K562 (cell line): ENCODE data around the gene HSDL1. TPM values are rescaled to one million over a fixed set of nuclear protein-coding genes. Genes with fewer than 3 reads are reported as not detected.

Experiments
- ATAC-seq: fragments of 200-7000 bp; cut with Tn5 transposase; 3 replicates; pipeline ENCODE4 v1.9.1; 2020; ENCODE audit warnings: moderate library complexity
- BruUV-seq: library from RNA; stranded (reverse); fragments of 400-500 nt; replicated peaks from 2 replicates; lab custom pipeline; 2021; lab: Mats Ljungman, UMichigan
- CTCF ChIA-PET: fragments of 300-600 bp; formaldehyde crosslinking; extraction: SDS; loops from one replicate; lab custom pipeline; 2021; ENCODE audit warnings: low intra/inter-chr PET ratio; lab: Yijun Ruan, JAX
- POLR2A ChIA-PET: fragments of 300-600, 350-650 bp; sonication (Branson Sonifier 250); formaldehyde crosslinking; extraction: SDS; loops from one replicate; lab custom pipeline; 2021; ENCODE audit warnings: antibody characterized with exemption, inconsistent platforms; lab: Yijun Ruan, JAX
- DNase-seq, 4 experiments: peaks; one replicate each; pipeline versions ENCODE4 v3.0.0 to v3.0.0-alpha.2; 2011 to 2018; ENCODE audit warnings: low spot score in 3 of 4, mixed read lengths in 3 of 4; ENCODE audit errors: extremely low read depth in 1 of 4
- FAIRE-seq: peaks from 2 replicates; lab custom pipeline; 2011; peaks lifted over from hg19 to GRCh38; lab: Jason Lieb, UNC
- H2AFZ ChIP-seq: 2 replicates; pipeline ENCODE4 v1.6.0; 2011; ENCODE audit warnings: low read depth, low read length, control low read depth, inconsistent platforms
- H3K27ac ChIP-seq: fragments of 200-600 bp; 3 replicates; pipeline ENCODE4 v1.8.0; 2011; ENCODE audit warnings: low read depth, mild to moderate bottlenecking, control low read depth, inconsistent platforms, low read length, moderate library complexity, mixed read lengths; ENCODE audit errors: extremely low read depth
- H3K27me3 ChIP-seq, 2 experiments: fragments of 300-600 bp in 1 of 2; 2 replicates in 1 of 2; 3 replicates in 1 of 2; pipeline versions ENCODE4 v1.6.0 to v1.8.0; 2011; ENCODE audit warnings: inconsistent platforms in 2 of 2, low read length in 2 of 2, mild to moderate bottlenecking in 1 of 2, mixed read lengths in 1 of 2, moderate library complexity in 1 of 2; ENCODE audit not compliant: control insufficient read depth in 2 of 2, insufficient read depth in 2 of 2
- H3K36me3 ChIP-seq: fragments of 300-600 bp; 3 replicates; pipeline ENCODE4 v1.8.0; 2011; ENCODE audit warnings: mild to moderate bottlenecking, low read length, inconsistent platforms; ENCODE audit not compliant: control insufficient read depth, insufficient read depth
- H3K4me1 ChIP-seq, 2 experiments: fragments of 200-600 bp in 1 of 2; replicated peaks in 1 of 2; 2 replicates in 1 of 2; 3 replicates in 1 of 2; pipeline versions ENCODE4 v1.5.1 to v1.8.0; 2011; ENCODE audit warnings: inconsistent platforms in 2 of 2, low read length in 2 of 2, mild to moderate bottlenecking in 1 of 2, mixed read lengths in 1 of 2, moderate library complexity in 1 of 2; ENCODE audit not compliant: control insufficient read depth in 2 of 2, insufficient read depth in 2 of 2
- H3K4me2 ChIP-seq: 2 replicates; pipeline ENCODE4 v1.6.1; 2011; ENCODE audit warnings: low read length, control low read depth, inconsistent platforms, mixed read lengths; ENCODE audit not compliant: insufficient read depth
- H3K4me3 ChIP-seq: fragments of 200-600 bp; sonication (generic), shearing (Covaris generic); 2 replicates; pipeline ENCODE4 v1.5.1; 2016; ENCODE audit warnings: control low read depth, inconsistent platforms
- H3K79me2 ChIP-seq: fragments of 200-600 bp; 3 replicates; pipeline ENCODE4 v1.8.0; 2011; ENCODE audit warnings: low read length, inconsistent platforms; ENCODE audit not compliant: control insufficient read depth, insufficient read depth
- H3K9ac ChIP-seq, 2 experiments: 2 replicates each; pipeline versions ENCODE4 v1.6.0 to v1.6.1; 2011; ENCODE audit warnings: low read depth in 2 of 2, low read length in 2 of 2, control low read depth in 1 of 2, inconsistent platforms in 1 of 2, mild to moderate bottlenecking in 1 of 2, mixed read lengths in 1 of 2; ENCODE audit not compliant: insufficient read depth in 1 of 2
- H3K9me1 ChIP-seq: one replicate; pipeline ENCODE4 v1.6.0; 2011; ENCODE audit warnings: inconsistent platforms, mild to moderate bottlenecking, low read length, moderate library complexity; ENCODE audit not compliant: control insufficient read depth, insufficient read depth
- H3K9me3 ChIP-seq: replicated peaks from 2 replicates; pipeline ENCODE4 v1.5.1; 2011; ENCODE audit warnings: low read depth, low read length, inconsistent platforms; ENCODE audit not compliant: control insufficient read depth, insufficient read depth
- H4K20me1 ChIP-seq: replicated peaks from 2 replicates; pipeline ENCODE4 v1.6.1; 2011; ENCODE audit warnings: low read length, inconsistent platforms, mixed read lengths; ENCODE audit not compliant: control insufficient read depth, insufficient read depth
- BCOR ChIP-seq: fragments of 450-650 bp; IDR thresholded peaks from 2 replicates; pipeline ENCODE4 v1.6.1; 2016
- BHLHE40 ChIP-seq: IDR thresholded peaks from 2 replicates; pipeline ENCODE4 v1.6.1; 2011; ENCODE audit warnings: low read length, improper control_type of control experiment
- EWSR1 ChIP-seq: fragments of 450-650 bp; IDR thresholded peaks from 2 replicates; pipeline ENCODE4 v1.6.1; 2018; ENCODE audit warnings: borderline replicate concordance, mild to moderate bottlenecking, low read depth, moderate library complexity; ENCODE audit not compliant: partially characterized antibody
- FOXP4 ChIP-seq: sonication (generic); formaldehyde crosslinking; IDR thresholded peaks from 2 replicates; pipeline ENCODE4 v1.8.0; 2022; ENCODE audit warnings: mild to moderate bottlenecking, missing genetic modification reagents, borderline replicate concordance
- PRMT5 ChIP-seq: sonication (generic); formaldehyde crosslinking; IDR thresholded peaks from 2 replicates; pipeline ENCODE4 v1.5.0; 2020; ENCODE audit warnings: missing genetic modification reagents
- PTRF ChIP-seq: fragments of 450-650 bp; IDR thresholded peaks from 2 replicates; pipeline ENCODE4 v1.6.1; 2016; ENCODE audit warnings: mild to moderate bottlenecking, missing genetic modification characterization, missing compliant biosample characterization
- SAFB2 ChIP-seq: fragments of 200-400 bp; formaldehyde crosslinking; IDR thresholded peaks from 2 replicates; pipeline ENCODE4 v1.6.1; 2018; ENCODE audit warnings: borderline replicate concordance, low read length, low read depth, moderate library complexity; ENCODE audit not compliant: severe bottlenecking
- STAT5A ChIP-seq: IDR thresholded peaks from 2 replicates; pipeline ENCODE4 v1.6.1; 2012; ENCODE audit warnings: low read length, inconsistent platforms, borderline replicate concordance
- TAF15 ChIP-seq: fragments of 200-400 bp; formaldehyde crosslinking; IDR thresholded peaks from 2 replicates; pipeline ENCODE4 v1.6.1; 2017; ENCODE audit warnings: mild to moderate bottlenecking, low read depth, low read length, moderate library complexity
- TCF15 ChIP-seq: fragments of 250-450 bp; sonication (Bioruptor Pico); IDR thresholded peaks from 2 replicates; pipeline ENCODE4 v1.8.0; 2022; ENCODE audit warnings: moderate library complexity, mild to moderate bottlenecking, inconsistent platforms
- ZNF316 ChIP-seq: fragments of 450-650 bp; IDR thresholded peaks from 2 replicates; pipeline ENCODE4 v1.6.1; 2016
- ZNF408 ChIP-seq: fragments of 250-450 bp; sonication (Bioruptor Pico); IDR thresholded peaks from 2 replicates; pipeline ENCODE4 v1.4.0; 2020; ENCODE audit warnings: low read depth, mild to moderate bottlenecking, moderate library complexity
- WGBS: fragments of 100-300 bp; shearing (Covaris generic); methylation state at CpG from one replicate; pipeline ENCODE4 v1.1.6; 2016; ENCODE audit warnings: low coverage, mixed read lengths; ENCODE audit not compliant: insufficient coverage; ENCODE audit errors: missing lambda C conversion rate; 5-methylcytosine and 5-hydroxymethylcytosine counted together
- in situ Hi-C: fragments of 300-500 bp; cut with MboI; formaldehyde crosslinking; loops from 4 replicates; pipeline ENCODE4 v1.15.0; 2018; ENCODE audit warnings: inconsistent platforms, mixed read lengths
- intact Hi-C: fragments of 100-400 bp; cut with micrococcal nuclease; formaldehyde crosslinking; loops from 2 replicates; pipeline ENCODE4 v1.14.2; 2022
- polyA plus RNA-seq, 8 experiments: library from polyadenylated mRNA; depleted of rRNA in 4 of 8; stranded (reverse) in 5 of 8; unstranded in 3 of 8; fragments of >200 nt; fragmentation: Nextera tagmentation in 2 of 8; fragmentation: Illumina TruSeq in 1 of 8; extraction: Ambion mirVana in 2 of 8; extraction: Trizol in 1 of 8; gene quantifications; 2 replicates each; pipeline versions ENCODE4 v1.2.1 to v1.2.3, GENCODE V29; 2011 to 2014; ENCODE audit warnings: inconsistent platforms in 1 of 8, missing spikeins in 1 of 8
- total RNA-seq, 7 experiments: library from RNA; depleted of rRNA in 6 of 7; stranded (reverse); fragments of >200 nt in 6 of 7; fragmentation: Illumina TruSeq in 2 of 7; extraction: Trizol in 2 of 7; gene quantifications; 2 replicates each; pipeline versions ENCODE4 v1.2.1 to v1.2.3, GENCODE V29; 2011 to 2021; ENCODE audit warnings: low replicate concordance in 1 of 7
- TF ChIP-seq, protein P1 (sequence below): fragments of 450-650 bp; IDR thresholded peaks from 2 replicates; pipeline ENCODE4 v1.7.1; 2018; ENCODE audit warnings: mild to moderate bottlenecking, low read depth; ENCODE audit not compliant: partially characterized antibody
- TF ChIP-seq, protein P2 (sequence below): fragments of 250-450 bp; sonication (Bioruptor Pico); IDR thresholded peaks from 2 replicates; pipeline ENCODE4 v1.6.1; 2021; ENCODE audit warnings: mild to moderate bottlenecking
- TF ChIP-seq, protein P3 (sequence below): fragments of 450-650 bp; formaldehyde crosslinking; IDR thresholded peaks from 2 replicates; pipeline ENCODE4 v1.4.0; 2022; ENCODE audit warnings: missing genetic modification characterization

The HSDL1 gene
- total and polyA plus RNA-seq, 9 of the 15 experiments (the other 6 are each of a cell fraction or from before 2014, with no cell fraction given) = 14.8 to 41.2 (median 27.7) TPM

DNA sequence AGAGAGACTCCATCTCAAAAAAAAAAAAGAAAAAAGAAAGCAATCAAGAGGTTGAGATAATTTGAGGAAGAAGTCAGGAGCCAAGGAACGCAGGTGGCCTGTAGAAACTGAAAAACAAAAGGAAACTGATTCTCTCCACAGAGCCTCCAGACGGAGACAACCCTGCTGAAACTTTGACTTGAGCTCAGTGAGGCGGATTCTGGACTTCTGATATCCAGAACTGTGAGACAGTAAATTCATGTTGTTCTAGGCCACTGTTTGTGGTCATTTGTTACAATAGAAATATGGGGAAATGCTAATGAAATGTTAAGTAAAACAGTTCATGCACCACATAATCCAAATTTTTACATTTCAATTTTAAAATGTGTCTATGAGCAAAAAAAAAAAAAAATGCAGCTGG lies 33.5 kb downstream of the HSDL1 start (continued):
- TF ChIP-seq TCF15 (CRISPR knock-in tag) = no peak

- Histone ChIP-seq H3K4me1 (peaks cover 4 to 12% of the 10 kb centered on the region in 2 experiments; a peak in 3 of 5 replicates), H2AFZ (no peak overlapping the region), H4K20me1 (peaks cover 20% of the 10 kb centered on the region), H3K27ac (no peak overlapping the region), H3K36me3 (peaks cover 26% of the 10 kb centered on the region; the same call in 2 of the 3 replicates), H3K4me3 (no peak overlapping the region), H3K9me3 (no peaks in the 10 kb centered on the region), H3K79me2 (peaks cover 79% of the 10 kb centered on the region), H3K9ac (no peak overlapping the region), H3K9me1 (no peaks in the 10 kb centered on the region), H3K4me2 (no peak overlapping the region), H3K27me3 (no peaks in the 10 kb centered on the region)
- no TSS peak for BruUV-seq
- no peak for DNase-seq
- intact Hi-C loops (no loop called here), in situ Hi-C loops (no loop called here)
- POLR2A ChIA-PET = interaction anchor here (0.9 to 2.0 kb wide), 4 partner anchors 11 to 139 kb away, joined by 3 to 10 read pairs (median 4); partner anchors contain the start of gene TAF1C
- no peak for FAIRE-seq
- ATAC-seq = no peak
- 81% methylated on average over 3 of the region's 3 CpGs for WGBS
- CTCF ChIA-PET = no interaction called here
- TF ChIP-seq SAFB2 (no peak), TAF15 (no peak), BCOR (no peak), FOXP4 (no peak), ZNF408 (CRISPR knock-in tag) (no peak), PRMT5 (CRISPR knock-in tag) (no peak), EWSR1 (no peak), PTRF (tag) (no peak), BHLHE40 (no peak), ZNF316 (no peak), STAT5A (no peak)
- TF ChIP-seq, protein P1, sequence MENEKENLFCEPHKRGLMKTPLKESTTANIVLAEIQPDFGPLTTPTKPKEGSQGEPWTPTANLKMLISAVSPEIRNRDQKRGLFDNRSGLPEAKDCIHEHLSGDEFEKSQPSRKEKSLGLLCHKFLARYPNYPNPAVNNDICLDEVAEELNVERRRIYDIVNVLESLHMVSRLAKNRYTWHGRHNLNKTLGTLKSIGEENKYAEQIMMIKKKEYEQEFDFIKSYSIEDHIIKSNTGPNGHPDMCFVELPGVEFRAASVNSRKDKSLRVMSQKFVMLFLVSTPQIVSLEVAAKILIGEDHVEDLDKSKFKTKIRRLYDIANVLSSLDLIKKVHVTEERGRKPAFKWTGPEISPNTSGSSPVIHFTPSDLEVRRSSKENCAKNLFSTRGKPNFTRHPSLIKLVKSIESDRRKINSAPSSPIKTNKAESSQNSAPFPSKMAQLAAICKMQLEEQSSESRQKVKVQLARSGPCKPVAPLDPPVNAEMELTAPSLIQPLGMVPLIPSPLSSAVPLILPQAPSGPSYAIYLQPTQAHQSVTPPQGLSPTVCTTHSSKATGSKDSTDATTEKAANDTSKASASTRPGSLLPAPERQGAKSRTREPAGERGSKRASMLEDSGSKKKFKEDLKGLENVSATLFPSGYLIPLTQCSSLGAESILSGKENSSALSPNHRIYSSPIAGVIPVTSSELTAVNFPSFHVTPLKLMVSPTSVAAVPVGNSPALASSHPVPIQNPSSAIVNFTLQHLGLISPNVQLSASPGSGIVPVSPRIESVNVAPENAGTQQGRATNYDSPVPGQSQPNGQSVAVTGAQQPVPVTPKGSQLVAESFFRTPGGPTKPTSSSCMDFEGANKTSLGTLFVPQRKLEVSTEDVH = no peak
- TF ChIP-seq, protein P2, sequence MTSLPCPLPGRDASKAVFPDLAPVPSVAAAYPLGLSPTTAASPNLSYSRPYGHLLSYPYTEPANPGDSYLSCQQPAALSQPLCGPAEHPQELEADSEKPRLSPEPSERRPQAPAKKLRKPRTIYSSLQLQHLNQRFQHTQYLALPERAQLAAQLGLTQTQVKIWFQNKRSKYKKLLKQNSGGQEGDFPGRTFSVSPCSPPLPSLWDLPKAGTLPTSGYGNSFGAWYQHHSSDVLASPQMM (CRISPR knock-in tag) = no peak
- TF ChIP-seq, protein P3, sequence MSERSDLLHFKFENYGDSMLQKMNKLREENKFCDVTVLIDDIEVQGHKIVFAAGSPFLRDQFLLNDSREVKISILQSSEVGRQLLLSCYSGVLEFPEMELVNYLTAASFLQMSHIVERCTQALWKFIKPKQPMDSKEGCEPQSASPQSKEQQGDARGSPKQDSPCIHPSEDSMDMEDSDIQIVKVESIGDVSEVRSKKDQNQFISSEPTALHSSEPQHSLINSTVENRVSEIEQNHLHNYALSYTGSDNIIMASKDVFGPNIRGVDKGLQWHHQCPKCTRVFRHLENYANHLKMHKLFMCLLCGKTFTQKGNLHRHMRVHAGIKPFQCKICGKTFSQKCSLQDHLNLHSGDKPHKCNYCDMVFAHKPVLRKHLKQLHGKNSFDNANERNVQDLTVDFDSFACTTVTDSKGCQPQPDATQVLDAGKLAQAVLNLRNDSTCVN (CRISPR knock-in tag) = no peak
Measured at GRCh38 chr16:84110527-84110926, 34.5 kb downstream of the HSDL1 start.
